Lower leg skin (tissue), 4 donors: ENCODE measurements around the gene ROR1. TPM values are rescaled to one million over a fixed set of nuclear protein-coding genes. Genes with fewer than 3 reads are reported as not detected.

Source experiments
- DNase-seq, 2 donors: peaks; one replicate each; pipeline ENCODE4 v3.0.0-alpha.2; 2019; ENCODE audit warnings: low spot score in 2 of 2
- H3K4me3 ChIP-seq: fragments of 200-600 bp; sonication (generic); 2 replicates; pipeline ENCODE4 v1.5.1; 2017; ENCODE audit warnings: mild to moderate bottlenecking, low read depth; ENCODE audit not compliant: poor library complexity, severe bottlenecking
- CTCF ChIP-seq, 3 donors: fragments of 450-650 bp; IDR thresholded peaks; one replicate each; pipeline ENCODE4 v1.5.1; 2016; ENCODE audit warnings: antibody characterized with exemption in 3 of 3, mild to moderate bottlenecking in 3 of 3, moderate library complexity in 2 of 3
- POLR2A ChIP-seq, 2 donors: fragments of 450-650 bp; IDR thresholded peaks; one replicate each; pipeline ENCODE4 v1.6.1; 2016 to 2017; ENCODE audit warnings: antibody characterized with exemption in 2 of 2, mild to moderate bottlenecking in 1 of 2, moderate library complexity in 1 of 2
- WGBS, 2 donors: methylation state at CpG; one replicate each; pipeline ENCODE4 v1.1.5; 2018; 5-methylcytosine and 5-hydroxymethylcytosine counted together
- intact Hi-C: fragments of 100-400 bp; cut with DNase I; formaldehyde crosslinking; loops from one replicate; pipeline ENCODE4 v1.15.0; 2023; ENCODE audit warnings: low total_unique reads
- total RNA-seq, 4 donors: library from RNA; depleted of rRNA; stranded (reverse); fragments of >200 nt; gene quantifications; one replicate each; pipeline ENCODE4 v1.1.0, GENCODE V29; 2016

ROR1 gene
- total RNA-seq, 4 donors from 2014 or later = 12.9 to 28.6 (median 22.5) TPM

- H3K4me3 ChIP-seq = no peak overlapping the region
- intact Hi-C loops = no loop called here
- DNase-seq = no peak
- WGBS, 2 donors = 71 to 74% methylated on average over 5 of the region's 5 CpGs
- TF ChIP-seq CTCF (IDR thresholded peaks at IDR 0.05) (no peak), POLR2A (IDR thresholded peaks at IDR 0.05) (no peak)
Observed at GRCh38 chr1:63951059-63951946, 177.5 kb downstream of the ROR1 start.

GRCh38 chr1:63954187-63954586 lies 180.4 kb downstream of the ROR1 start:
- TF ChIP-seq CTCF (IDR thresholded peaks at IDR 0.05) (no peak), POLR2A (IDR thresholded peaks at IDR 0.05) (no peak)
- no peak overlapping the region for H3K4me3 ChIP-seq
- no peak for DNase-seq
- intact Hi-C loops = no loop called here
- 100% methylated on average over 1 of the region's 1 CpG for WGBS, 2 donors

GRCh38 chr1:63955370-63956145 lies 181.7 kb downstream of the ROR1 start:
- no peak for DNase-seq
- 63 to 79% methylated on average over 8 of the region's 8 CpGs for WGBS, 2 donors
- intact Hi-C loops = no loop called here
- no peak overlapping the region for H3K4me3 ChIP-seq
- TF ChIP-seq POLR2A (IDR thresholded peaks at IDR 0.05) (no peak), CTCF (IDR thresholded peaks at IDR 0.05) (no peak)

- no peak for DNase-seq
- no peak for TF ChIP-seq CTCF (IDR thresholded peaks at IDR 0.05)
- no peak for TF ChIP-seq POLR2A (IDR thresholded peaks at IDR 0.05)
- 90 to 97% methylated on average over 2 of the region's 2 CpGs for WGBS, 2 donors
- intact Hi-C loops = no loop called here
- H3K4me3 ChIP-seq = no peak overlapping the region
Observed at GRCh38 chr1:63958556-63958955, 184.7 kb downstream of the ROR1 start.

GRCh38 chr1:63960326-63960725 lies 186.5 kb downstream of the ROR1 start:
- DNase-seq = no peak
- WGBS, 2 donors = 90 to 95% methylated on average over 5 of the region's 5 CpGs
- TF ChIP-seq POLR2A (IDR thresholded peaks at IDR 0.05) (no peak), CTCF (IDR thresholded peaks at IDR 0.05) (no peak)
- no peak overlapping the region for H3K4me3 ChIP-seq
- intact Hi-C loops = no loop called here
